HEK293 (cell line): ENCODE measurements around the gene CLDN18.

Source experiments
- CTCF ChIA-PET: fragments of 350-600 bp; formaldehyde crosslinking; extraction: SDS; loops from one replicate; lab custom pipeline; 2021; ENCODE audit warnings: antibody characterized with exemption; lab: Yijun Ruan, JAX
- POLR2A ChIA-PET: fragments of 300-600 bp; formaldehyde crosslinking; extraction: SDS; loops from one replicate; lab custom pipeline; 2020; ENCODE audit warnings: antibody characterized with exemption, inconsistent platforms; lab: Yijun Ruan, JAX
- H3K27ac ChIP-seq: fragments of 200-500 bp; sonication (Bioruptor generic); 2 replicates; pipeline ENCODE4 v1.5.1; 2014; ENCODE audit warnings: low read depth, low read length, control low read depth, inconsistent platforms; ENCODE audit errors: extremely low read depth
- H3K36me3 ChIP-seq, 2 experiments: fragments of 200-500 bp in 1 of 2; sonication (Bioruptor generic) in 1 of 2; 1 replicate in 1 of 2; 2 replicates in 1 of 2; pipeline ENCODE4 v1.5.1; 2014 to 2017; ENCODE audit warnings: inconsistent platforms in 2 of 2, low read length in 2 of 2; ENCODE audit not compliant: control insufficient read depth in 2 of 2, insufficient read depth in 1 of 2
- H3K4me1 ChIP-seq: fragments of 200-500 bp; sonication (Bioruptor generic); 2 replicates; pipeline ENCODE4 v1.5.1; 2014; ENCODE audit warnings: mild to moderate bottlenecking, low read length, inconsistent platforms; ENCODE audit not compliant: control insufficient read depth, insufficient read depth
- H3K4me3 ChIP-seq: 2 replicates; pipeline ENCODE4 v1.5.1; 2011; ENCODE audit warnings: low read depth, mild to moderate bottlenecking, control low read depth, low read length, moderate library complexity
- H3K9me3 ChIP-seq: fragments of 200-500 bp; sonication (Bioruptor generic); 2 replicates; pipeline ENCODE4 v1.5.1; 2014; ENCODE audit warnings: low read depth, low read length, inconsistent platforms; ENCODE audit not compliant: control insufficient read depth, insufficient read depth
- GLIS1 ChIP-seq: fragments of 450-650 bp; formaldehyde crosslinking; IDR thresholded peaks from 2 replicates; pipeline ENCODE4 v1.5.1; 2016; ENCODE audit warnings: missing biosample characterization, missing genetic modification characterization
- HOXC10 ChIP-seq: sonication (generic); formaldehyde crosslinking; IDR thresholded peaks from 2 replicates; pipeline ENCODE4 v1.8.1; 2023; ENCODE audit warnings: mild to moderate bottlenecking, missing genetic modification reagents
- MEIS1 ChIP-seq: sonication (generic); formaldehyde crosslinking; IDR thresholded peaks from 2 replicates; pipeline ENCODE4 v1.8.1; 2022; ENCODE audit warnings: missing genetic modification reagents, mild to moderate bottlenecking, borderline replicate concordance
- MYNN ChIP-seq: fragments of 450-650 bp; formaldehyde crosslinking; IDR thresholded peaks from 2 replicates; pipeline ENCODE4 v1.5.1; 2016; ENCODE audit warnings: missing biosample characterization, missing genetic modification characterization, borderline replicate concordance
- MZF1 ChIP-seq: fragments of 450-650 bp; formaldehyde crosslinking; IDR thresholded peaks from 2 replicates; pipeline ENCODE4 v1.5.1; 2017; ENCODE audit warnings: missing biosample characterization, missing genetic modification characterization, borderline replicate concordance
- PRDM10 ChIP-seq: fragments of 450-650 bp; formaldehyde crosslinking; IDR thresholded peaks from 2 replicates; pipeline ENCODE4 v1.5.1; 2016; ENCODE audit warnings: missing biosample characterization, missing genetic modification characterization
- RBAK ChIP-seq: fragments of 450-650 bp; formaldehyde crosslinking; IDR thresholded peaks from 2 replicates; pipeline ENCODE4 v1.5.1; 2016; ENCODE audit warnings: missing biosample characterization, missing genetic modification characterization
- ZBTB11 ChIP-seq: fragments of 450-650 bp; formaldehyde crosslinking; conservative IDR thresholded peaks from 2 replicates; pipeline ENCODE4 v1.5.1; 2016; ENCODE audit warnings: low read depth, missing biosample characterization, missing genetic modification characterization
- ZBTB17 ChIP-seq: fragments of 450-650 bp; formaldehyde crosslinking; IDR thresholded peaks from 2 replicates; pipeline ENCODE4 v1.5.1; 2016; ENCODE audit warnings: missing biosample characterization, missing genetic modification characterization
- ZBTB44 ChIP-seq: fragments of 450-650 bp; IDR thresholded peaks from 2 replicates; pipeline ENCODE4 v1.5.1; 2018; ENCODE audit warnings: missing biosample characterization, mild to moderate bottlenecking, missing genetic modification characterization
- ZFP3 ChIP-seq: fragments of 450-650 bp; formaldehyde crosslinking; IDR thresholded peaks from 2 replicates; pipeline ENCODE4 v1.5.1; 2016; ENCODE audit warnings: low read depth, missing biosample characterization, missing genetic modification characterization
- ZNF10 ChIP-seq: fragments of 450-650 bp; formaldehyde crosslinking; IDR thresholded peaks from 2 replicates; pipeline ENCODE4 v1.5.1; 2017; ENCODE audit warnings: missing biosample characterization, missing genetic modification characterization
- ZNF133 ChIP-seq: fragments of 450-650 bp; formaldehyde crosslinking; IDR thresholded peaks from 2 replicates; pipeline ENCODE4 v1.5.1; 2016; ENCODE audit warnings: missing biosample characterization, missing genetic modification characterization
- ZNF148 ChIP-seq: fragments of 450-650 bp; formaldehyde crosslinking; IDR thresholded peaks from 2 replicates; pipeline ENCODE4 v1.5.0; 2017; ENCODE audit warnings: missing biosample characterization, missing genetic modification characterization, borderline replicate concordance
- ZNF175 ChIP-seq: fragments of 450-650 bp; formaldehyde crosslinking; IDR thresholded peaks from 2 replicates; pipeline ENCODE4 v1.5.1; 2016; ENCODE audit warnings: missing biosample characterization, missing genetic modification characterization
- ZNF2 ChIP-seq: fragments of 450-650 bp; formaldehyde crosslinking; IDR thresholded peaks from 2 replicates; pipeline ENCODE4 v1.5.1; 2016; ENCODE audit warnings: missing biosample characterization, missing genetic modification characterization
- ZNF202 ChIP-seq: fragments of 450-650 bp; formaldehyde crosslinking; IDR thresholded peaks from 2 replicates; pipeline ENCODE4 v1.5.1; 2016; ENCODE audit warnings: missing biosample characterization, missing genetic modification characterization, borderline replicate concordance
- ZNF223 ChIP-seq: fragments of 450-650 bp; formaldehyde crosslinking; IDR thresholded peaks from 2 replicates; pipeline ENCODE4 v1.5.1; 2016; ENCODE audit warnings: missing biosample characterization, missing genetic modification characterization
- ZNF311 ChIP-seq: fragments of 450-650 bp; formaldehyde crosslinking; IDR thresholded peaks from 2 replicates; pipeline ENCODE4 v1.5.1; 2017; ENCODE audit warnings: missing biosample characterization, missing genetic modification characterization, borderline replicate concordance
- ZNF394 ChIP-seq: fragments of 450-650 bp; formaldehyde crosslinking; IDR thresholded peaks from 2 replicates; pipeline ENCODE4 v1.5.1; 2016; ENCODE audit warnings: missing biosample characterization, missing genetic modification characterization, mild to moderate bottlenecking, moderate library complexity, borderline replicate concordance
- ZNF555 ChIP-seq: fragments of 450-650 bp; formaldehyde crosslinking; conservative IDR thresholded peaks from 2 replicates; pipeline ENCODE4 v1.5.1; 2017; ENCODE audit warnings: missing biosample characterization, mild to moderate bottlenecking, missing genetic modification characterization, inconsistent platforms
- ZNF621 ChIP-seq: fragments of 450-650 bp; formaldehyde crosslinking; IDR thresholded peaks from 2 replicates; pipeline ENCODE4 v1.5.1; 2017; ENCODE audit warnings: missing biosample characterization, missing genetic modification characterization
- ZNF701 ChIP-seq: fragments of 450-650 bp; formaldehyde crosslinking; IDR thresholded peaks from 2 replicates; pipeline ENCODE4 v1.5.1; 2016; ENCODE audit warnings: missing biosample characterization, missing genetic modification characterization
- ZSCAN23 ChIP-seq: fragments of 450-650 bp; formaldehyde crosslinking; IDR thresholded peaks from 2 replicates; pipeline ENCODE4 v1.5.1; 2016; ENCODE audit warnings: missing biosample characterization, missing genetic modification characterization
- ZSCAN30 ChIP-seq: fragments of 450-650 bp; IDR thresholded peaks from 2 replicates; pipeline ENCODE4 v1.5.1; 2018; ENCODE audit warnings: missing biosample characterization, mild to moderate bottlenecking, missing genetic modification characterization, moderate library complexity

CLDN18 gene

GRCh38 chr3:138066972-138067371, 57.0 kb downstream of the CLDN18 start:
- Histone ChIP-seq H3K4me1 (no peaks in the 10 kb centered on the region), H3K9me3 (no peaks in the 10 kb centered on the region), H3K4me3 (no peak overlapping the region), H3K27ac (no peak overlapping the region), H3K36me3 (peaks cover 0 to 90% of the 10 kb centered on the region in 2 experiments; a peak in 1 of 3 replicates)
- ChIA-PET POLR2A (no interaction called here), CTCF (interaction anchor here (0.7 to 4.8 kb wide), 4 partner anchors 49 to 107 kb away, joined by 3 to 63 read pairs (median 10); partner anchors contain the start of gene DZIP1L)
- TF ChIP-seq ZNF175 (tag by site-specific recombination) (no peak), MEIS1 (no peak), ZNF133 (tag by site-specific recombination) (no peak), MYNN (tag by site-specific recombination) (no peak), ZNF311 (no peak), ZNF2 (tag by site-specific recombination) (no peak), ZBTB44 (tag by site-specific recombination) (no peak), ZFP3 (tag by site-specific recombination) (no peak), GLIS1 (no peak), RBAK (tag by site-specific recombination) (no peak), ZNF555 (tag by site-specific recombination) (no peak), ZNF223 (tag by site-specific recombination) (no peak), ZNF148 (tag by site-specific recombination) (no peak), ZBTB17 (no peak), ZNF10 (tag by site-specific recombination) (no peak)

GRCh38 chr3:138068046-138068445, 58.1 kb downstream of the CLDN18 start:
- TF ChIP-seq ZSCAN30 (tag by site-specific recombination) (no peak), MZF1 (no peak), ZNF621 (no peak), HOXC10 (CRISPR knock-in tag) (no peak), ZNF394 (tag by site-specific recombination) (no peak), ZNF701 (tag by site-specific recombination) (no peak), ZNF202 (tag by site-specific recombination) (no peak), ZBTB11 (no peak), PRDM10 (tag by site-specific recombination) (no peak), ZSCAN23 (no peak)
- H3K4me3 ChIP-seq: no peak overlapping the region
- H3K27ac ChIP-seq: no peak overlapping the region
- H3K36me3 ChIP-seq: peaks cover 0 to 87% of the 10 kb centered on the region in 2 experiments; a peak in 1 of 3 replicates
- ChIA-PET CTCF (interaction anchor here (0.7 to 4.8 kb wide), 5 partner anchors 26 to 349 kb away, joined by 3 to 63 read pairs (median 4); partner anchors contain the start of gene DZIP1L), POLR2A (no interaction called here)
- H3K9me3 ChIP-seq: no peaks in the 10 kb centered on the region
- H3K4me1 ChIP-seq: no peaks in the 10 kb centered on the region
